Measurements from ENCODE around the gene URB1.

GRCh38 chr21:32309906-32310460, 82.8 kb downstream of the URB1 start:
- TF ChIP-seq GATA3 (IDR thresholded peaks at IDR 0.05; ENCODE audit: low read depth, low read length) (no peak), GATA2 (IDR thresholded peaks at IDR 0.05; ENCODE audit: low read depth, low read length) (no peak)

Data from SH-SY5Y (cell line).